Uterus (tissue), 4 donors: ENCODE measurements around the gene TNK1. TPM values are rescaled to one million over a fixed set of nuclear protein-coding genes. Genes with fewer than 3 reads are reported as not detected.

Experiments
- DNase-seq, 2 donors: peaks; one replicate each; pipeline ENCODE4 v3.0.0-alpha.2; 2019 to 2020
- H3K27ac ChIP-seq, 2 donors: fragments of 200-600 bp; sonication (generic); 1 replicate in 1 of 2; 2 replicates in 1 of 2; pipeline ENCODE4 v1.5.1; 2016 to 2018
- H3K27me3 ChIP-seq, 2 donors: fragments of 200-600 bp; sonication (generic); one replicate each; pipeline ENCODE4 v1.5.1; 2018 to 2019; ENCODE audit warnings: control low read depth in 1 of 2
- H3K36me3 ChIP-seq, 2 donors: fragments of 200-600 bp; sonication (generic); one replicate each; pipeline ENCODE4 v1.5.1; 2019; ENCODE audit warnings: control low read depth in 1 of 2
- H3K4me1 ChIP-seq, 2 donors: fragments of 200-600 bp; sonication (generic); one replicate each; pipeline ENCODE4 v1.5.1; 2018 to 2019; ENCODE audit warnings: control low read depth in 1 of 2
- H3K4me3 ChIP-seq, 2 donors: fragments of 200-600 bp; sonication (generic); 1 replicate in 1 of 2; 2 replicates in 1 of 2; pipeline ENCODE4 v1.5.1; 2018 to 2019; ENCODE audit warnings: mild to moderate bottlenecking in 1 of 2
- H3K9me3 ChIP-seq, 2 donors: fragments of 200-600 bp; sonication (generic); one replicate each; pipeline ENCODE4 v1.5.1; 2019; ENCODE audit warnings: control low read depth in 1 of 2
- POLR2A ChIP-seq, 2 donors: fragments of 450-650 bp; IDR thresholded peaks; one replicate each; pipeline ENCODE4 v1.6.1; 2016; ENCODE audit warnings: antibody characterized with exemption in 2 of 2, mild to moderate bottlenecking in 1 of 2, moderate library complexity in 1 of 2
- intact Hi-C: fragments of 100-400 bp; cut with DNase I; formaldehyde crosslinking; loops from one replicate; pipeline ENCODE4 v1.15.1; 2023; ENCODE audit warnings: low total_unique reads
- total RNA-seq, 4 donors: library from RNA; depleted of rRNA in 3 of 4; stranded (reverse); fragments of >200 nt in 3 of 4; gene quantifications; one replicate each; pipeline versions ENCODE4 v1.1.0 to v1.2.4, GENCODE V29; 2014 to 2023
- TF ChIP-seq, protein P1 (sequence below), 4 experiments: fragments of 200-600 bp in 2 of 4; fragments of 450-650 bp in 2 of 4; sonication (generic) in 2 of 4; IDR thresholded peaks; one replicate each; pipeline ENCODE4 v1.5.1; 2016 to 2019; ENCODE audit warnings: antibody characterized with exemption in 4 of 4, mild to moderate bottlenecking in 2 of 4, moderate library complexity in 1 of 4
- donor health status: DM: yes; HTN: yes; CAD: no.

Gene TNK1
- total RNA-seq, 4 donors from 2014 or later: 0.26 to 9.2 (median 1.8) TPM

DNA sequence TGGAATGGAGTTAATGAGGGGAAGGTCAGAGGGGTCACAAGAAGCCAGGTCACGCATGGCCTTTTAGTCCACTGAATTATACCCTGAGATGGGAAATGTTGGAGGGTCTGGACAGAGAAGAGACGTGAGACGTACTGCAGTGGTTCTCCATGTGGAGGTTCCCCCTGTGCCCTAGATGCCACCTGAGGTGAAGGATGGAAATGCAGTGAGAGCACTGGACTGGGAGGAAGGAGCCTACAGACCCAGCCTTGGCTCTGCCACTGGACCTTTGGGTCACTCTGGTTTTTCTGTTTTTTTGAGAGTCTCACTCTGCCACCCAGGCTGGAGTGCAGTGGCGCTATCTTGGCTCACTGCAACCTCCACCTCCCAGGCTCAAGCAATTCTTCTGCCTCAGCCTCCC lies 15.3 kb downstream of the TNK1 start:
- no peak overlapping the region for H3K4me3 ChIP-seq
- intact Hi-C loops: no loop called here
- no peaks in the 10 kb centered on the region for H3K27me3 ChIP-seq
- DNase-seq: no peak
- no peaks in the 10 kb centered on the region for H3K9me3 ChIP-seq
- H3K36me3 ChIP-seq: no peaks in the 10 kb centered on the region
- TF ChIP-seq, protein P1, sequence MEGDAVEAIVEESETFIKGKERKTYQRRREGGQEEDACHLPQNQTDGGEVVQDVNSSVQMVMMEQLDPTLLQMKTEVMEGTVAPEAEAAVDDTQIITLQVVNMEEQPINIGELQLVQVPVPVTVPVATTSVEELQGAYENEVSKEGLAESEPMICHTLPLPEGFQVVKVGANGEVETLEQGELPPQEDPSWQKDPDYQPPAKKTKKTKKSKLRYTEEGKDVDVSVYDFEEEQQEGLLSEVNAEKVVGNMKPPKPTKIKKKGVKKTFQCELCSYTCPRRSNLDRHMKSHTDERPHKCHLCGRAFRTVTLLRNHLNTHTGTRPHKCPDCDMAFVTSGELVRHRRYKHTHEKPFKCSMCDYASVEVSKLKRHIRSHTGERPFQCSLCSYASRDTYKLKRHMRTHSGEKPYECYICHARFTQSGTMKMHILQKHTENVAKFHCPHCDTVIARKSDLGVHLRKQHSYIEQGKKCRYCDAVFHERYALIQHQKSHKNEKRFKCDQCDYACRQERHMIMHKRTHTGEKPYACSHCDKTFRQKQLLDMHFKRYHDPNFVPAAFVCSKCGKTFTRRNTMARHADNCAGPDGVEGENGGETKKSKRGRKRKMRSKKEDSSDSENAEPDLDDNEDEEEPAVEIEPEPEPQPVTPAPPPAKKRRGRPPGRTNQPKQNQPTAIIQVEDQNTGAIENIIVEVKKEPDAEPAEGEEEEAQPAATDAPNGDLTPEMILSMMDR (IDR thresholded peaks at IDR 0.05): no peak
- no peak for TF ChIP-seq POLR2A (IDR thresholded peaks at IDR 0.05)
- peaks cover 0 to 10% of the 10 kb centered on the region in 2 donors for H3K4me1 ChIP-seq
- no peak overlapping the region for H3K27ac ChIP-seq

DNA sequence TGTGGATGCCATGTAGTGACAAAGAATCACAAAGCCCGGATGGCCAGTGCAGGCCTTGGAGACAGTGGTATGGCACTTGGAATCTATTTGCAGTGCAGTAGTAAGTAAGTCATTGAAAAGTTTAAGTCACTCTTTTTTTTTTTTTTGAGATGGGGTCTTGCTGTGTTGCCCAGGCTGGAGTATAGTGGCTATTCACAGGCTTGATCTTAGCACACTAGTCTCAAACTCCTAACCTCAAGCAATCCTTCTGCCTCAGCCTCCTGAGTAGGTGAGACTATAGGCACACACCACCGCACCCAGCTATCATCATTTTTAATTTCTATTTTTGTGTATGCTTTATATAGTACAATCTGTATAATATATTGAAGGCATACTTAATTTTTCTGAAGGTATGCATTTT lies 17.7 kb downstream of the TNK1 start:
- H3K27ac ChIP-seq: no peak overlapping the region
- TF ChIP-seq, protein P1 (IDR thresholded peaks at IDR 0.05): no peak
- no peak for TF ChIP-seq POLR2A (IDR thresholded peaks at IDR 0.05)
- no peaks in the 10 kb centered on the region for H3K9me3 ChIP-seq
- no peaks in the 10 kb centered on the region for H3K27me3 ChIP-seq
- no peak for DNase-seq
- intact Hi-C loops: no loop called here
- no peak overlapping the region for H3K4me3 ChIP-seq
- peaks cover 0 to 7% of the 10 kb centered on the region in 2 donors for H3K4me1 ChIP-seq
- H3K36me3 ChIP-seq: no peaks in the 10 kb centered on the region

DNA sequence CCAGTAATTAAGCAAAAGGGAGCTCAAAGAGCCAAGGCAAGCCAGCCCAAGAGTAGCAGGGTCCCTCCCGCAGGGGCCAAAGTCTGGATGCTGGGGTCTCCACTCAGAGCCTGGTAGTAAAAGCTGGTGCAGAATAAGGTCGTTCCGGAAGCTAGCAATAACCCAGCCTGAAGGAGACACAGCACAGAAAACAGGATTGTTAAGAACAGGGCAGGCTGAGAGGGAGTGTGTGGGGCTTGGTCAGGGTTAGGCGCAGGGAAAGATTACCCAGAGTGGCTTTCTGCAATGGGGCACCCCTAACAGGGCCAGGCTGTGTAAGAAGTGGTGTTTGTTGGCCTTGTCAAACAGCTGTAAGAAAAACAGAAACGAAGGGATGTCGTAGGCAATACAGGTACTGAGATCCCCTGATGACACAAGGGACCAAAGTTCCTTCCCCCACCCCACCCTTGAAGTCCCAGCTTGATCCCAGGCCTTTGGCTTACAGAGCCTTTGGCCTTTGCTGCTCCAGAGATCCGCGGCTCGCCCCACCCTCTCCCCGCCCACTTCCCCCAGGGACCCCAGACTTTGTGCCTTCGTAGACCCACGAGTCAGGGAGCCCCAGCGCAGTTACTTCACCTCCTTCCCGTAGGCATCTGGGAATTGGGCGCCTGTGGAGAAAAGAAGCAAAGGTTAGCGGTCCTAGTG lies 22.3 kb downstream of the TNK1 start:
- Histone ChIP-seq H3K27ac (peak overlapping the region; percentile 93 to 94), H3K9me3 (no peaks in the 10 kb centered on the region), H3K27me3 (no peaks in the 10 kb centered on the region), H3K36me3 (no peaks in the 10 kb centered on the region), H3K4me3 (peak overlapping the region; percentile 54 to 73), H3K4me1 (peaks cover 0 to 5% of the 10 kb centered on the region in 2 donors)
- TF ChIP-seq POLR2A (IDR thresholded peaks at IDR 0.05): no peak
- TF ChIP-seq, protein P1 (IDR thresholded peaks at IDR 0.05): no peak
- intact Hi-C loops: no loop called here
- peak; percentile 67 to 71 for DNase-seq

DNA sequence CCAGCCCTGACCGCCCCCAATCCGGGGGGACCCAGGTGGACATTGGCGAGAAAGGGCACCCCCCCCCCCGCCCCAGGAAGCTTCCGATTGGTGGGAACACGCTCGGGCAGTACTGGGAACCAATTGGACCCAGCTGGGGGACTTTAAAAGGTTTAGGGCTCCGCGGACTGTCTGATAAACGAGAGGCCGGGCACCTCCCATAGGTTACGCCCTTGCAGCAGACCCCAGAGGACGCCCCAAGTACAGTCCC lies 22.8 kb downstream of the TNK1 start:
- H3K4me1 ChIP-seq: peaks cover 0 to 5% of the 10 kb centered on the region in 2 donors
- peak overlapping the region; percentile 93 to 94 for H3K27ac ChIP-seq
- intact Hi-C loops: no loop called here
- H3K27me3 ChIP-seq: no peaks in the 10 kb centered on the region
- TF ChIP-seq POLR2A (IDR thresholded peaks at IDR 0.05): no peak
- TF ChIP-seq, protein P1 (IDR thresholded peaks at IDR 0.05): no peak
- no peak for DNase-seq
- H3K9me3 ChIP-seq: no peaks in the 10 kb centered on the region
- H3K4me3 ChIP-seq: peak overlapping the region; percentile 54 to 73
- H3K36me3 ChIP-seq: no peaks in the 10 kb centered on the region

DNA sequence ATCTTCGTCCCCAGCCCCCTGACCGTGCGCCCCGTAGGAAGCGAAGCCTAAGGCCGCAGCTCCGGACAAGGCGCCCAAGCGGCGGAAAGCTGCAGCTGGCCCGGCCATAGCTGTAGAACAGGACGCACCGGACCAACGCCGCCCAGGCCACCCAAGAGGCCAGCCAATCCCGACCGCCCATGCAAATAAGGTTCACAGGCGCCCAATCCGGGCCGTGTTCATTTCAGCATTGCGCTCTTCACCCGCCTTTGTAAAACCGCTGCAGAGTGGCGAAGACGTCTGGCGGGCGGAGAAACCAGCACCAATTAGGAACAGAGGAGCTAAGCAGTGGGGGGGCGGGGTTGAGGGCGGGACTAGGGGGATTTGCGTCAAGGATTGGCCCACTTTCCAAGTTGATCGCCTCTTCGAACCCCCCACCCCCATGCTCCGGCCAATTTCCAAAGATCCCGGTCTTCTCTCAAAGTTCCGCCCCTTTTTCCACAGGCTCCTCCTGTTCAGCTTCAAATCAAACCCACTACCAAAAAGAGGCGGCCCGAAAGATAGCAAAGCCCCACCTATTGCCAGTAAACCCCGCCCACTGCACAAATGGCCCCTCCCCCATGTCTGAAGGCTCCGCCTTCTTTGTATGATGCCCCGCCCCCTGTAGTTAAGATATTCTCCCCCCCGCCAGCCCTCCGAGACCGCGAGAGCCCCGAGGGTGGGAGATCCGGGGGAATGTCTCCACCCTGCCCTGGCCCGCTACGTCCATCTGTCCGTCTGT lies 23.3 kb downstream of the TNK1 start, which contains the start of gene TMEM256:
TMEM256 (minus strand) TSS at position 121 of the 760 bp plus-strand sequence; CDS start at position 108, 13 bp downstream.
- Histone ChIP-seq H3K9me3 (no peaks in the 10 kb centered on the region), H3K27ac (peak within 1 kb of the TSS; percentile 93 to 94), H3K4me1 (peaks cover 0 to 5% of the 10 kb centered on the region in 2 donors), H3K27me3 (no peaks in the 10 kb centered on the region), H3K4me3 (peak within 1 kb of the TSS; percentile 54 to 73), H3K36me3 (no peaks in the 10 kb centered on the region)
- peak; percentile 96 to 99 for TF ChIP-seq POLR2A (IDR thresholded peaks at IDR 0.05)
- TF ChIP-seq, protein P1 (IDR thresholded peaks at IDR 0.05): peak in 2 of 4 experiments; percentile 45 to 46
- intact Hi-C loops: no loop called here
- peak; percentile 98 to 99 for DNase-seq
